Globus pallidus (tissue), 1 donor: ENCODE data around the gene TNS1.

Experiments
- DNase-seq: peaks from one replicate; pipeline ENCODE4 v3.0.0-alpha.2; 2015; ENCODE audit warnings: low spot score

The TNS1 gene

GRCh38 chr2:218015586-218016521, 13.1 kb upstream of the TNS1 start:
- peak; percentile 60 for DNase-seq

- DNase-seq: no peak
These were observed 12.2 kb upstream of the TNS1 start for GRCh38 chr2:218014706-218015585.

- DNase-seq: no peak
These were observed 10.5 kb upstream of the TNS1 start for GRCh38 chr2:218013289-218013688.

GRCh38 chr2:218012284-218012683, 9.5 kb upstream of the TNS1 start:
- DNase-seq: no peak

GRCh38 chr2:218011653-218012040, 8.9 kb upstream of the TNS1 start:
- no peak for DNase-seq

GRCh38 chr2:218010984-218011652, 8.3 kb upstream of the TNS1 start:
- no peak for DNase-seq

- DNase-seq: no peak
These were observed 7.6 kb upstream of the TNS1 start for GRCh38 chr2:218010140-218010983.

- no peak for DNase-seq
These were observed 7.0 kb upstream of the TNS1 start for GRCh38 chr2:218009765-218010139.

GRCh38 chr2:218009231-218009630, 6.4 kb upstream of the TNS1 start:
- DNase-seq: no peak

- DNase-seq: no peak
These were observed 5.6 kb upstream of the TNS1 start for GRCh38 chr2:218008060-218009040.

- DNase-seq: no peak
These were observed 3.9 kb upstream of the TNS1 start for GRCh38 chr2:218006741-218007140.

- no peak for DNase-seq
These were observed 2.7 kb upstream of the TNS1 start for GRCh38 chr2:218005486-218005885.

- DNase-seq: no peak
These were observed 2.2 kb upstream of the TNS1 start for GRCh38 chr2:218005028-218005427.

GRCh38 chr2:218003981-218004419, 1.2 kb upstream of the TNS1 start:
- DNase-seq: no peak

GRCh38 chr2:218003281-218003944, 618 bp upstream of the TNS1 start:
- no peak for DNase-seq

GRCh38 chr2:218002143-218002844, 501 bp downstream of the TNS1 start:
- no peak for DNase-seq

GRCh38 chr2:218001629-218002028, 1.2 kb downstream of the TNS1 start:
- DNase-seq: no peak

- DNase-seq: no peak
These were observed 2.7 kb downstream of the TNS1 start for GRCh38 chr2:218000136-218000535.

GRCh38 chr2:217999595-217999959, 3.2 kb downstream of the TNS1 start:
- DNase-seq: no peak
